ENCODE results near the gene WWC1.

DNA sequence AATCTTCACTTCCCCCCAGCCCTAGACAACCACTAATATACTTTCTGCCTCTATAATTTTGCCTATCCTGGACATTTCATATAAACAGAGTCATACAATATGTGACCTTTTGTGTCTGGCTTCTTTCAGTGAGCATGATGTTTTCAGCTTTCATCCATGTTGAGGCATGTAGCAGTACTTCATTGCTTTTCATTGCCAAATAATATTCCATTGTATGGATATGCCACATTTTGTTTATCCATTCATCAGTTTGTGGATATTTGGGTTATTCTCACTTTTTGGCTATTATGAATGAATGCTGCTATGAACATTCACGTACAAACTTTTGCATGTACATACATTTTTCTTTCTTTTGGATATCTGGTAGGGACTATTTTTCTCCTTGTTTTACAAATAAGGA lies 49.0 kb downstream of the WWC1 start:
- TF ChIP-seq POLR2A (IDR thresholded peaks at IDR 0.05; ENCODE audit: low read depth, low read length) (no peak), POLR2AphosphoS5 (IDR thresholded peaks at IDR 0.05; ENCODE audit: low read depth, low read length) (no peak), POU2F2 (IDR thresholded peaks at IDR 0.05; ENCODE audit: low read depth, low read length) (no peak)

Measured in GM12891 (cell line).